Spleen (tissue), 11 donors: ENCODE data around the gene DPYSL4. TPM values are rescaled to one million over a fixed set of nuclear protein-coding genes. Genes with fewer than 3 reads are reported as not detected.

Experiments used
- DNase-seq: peaks from one replicate; pipeline ENCODE4 v3.0.0-alpha.2; 2020
- H3K27ac ChIP-seq, 8 donors: fragments of 200-600 bp; sonication (generic) in 7 of 8; 1 replicate in 4 of 8; 2 replicates in 4 of 8; pipeline versions ENCODE4 v1.5.0 to v1.8.0; 2016 to 2021; ENCODE audit warnings: inconsistent platforms in 4 of 8, mild to moderate bottlenecking in 4 of 8, moderate library complexity in 1 of 8
- H3K27me3 ChIP-seq, 7 donors: fragments of 200-600 bp; sonication (generic) in 6 of 7; replicated peaks in 1 of 7; 1 replicate in 4 of 7; 2 replicates in 3 of 7; pipeline versions ENCODE4 v1.5.0 to v1.8.0; 2016 to 2021; ENCODE audit warnings: inconsistent platforms in 3 of 7, mild to moderate bottlenecking in 1 of 7
- H3K36me3 ChIP-seq, 6 donors: fragments of 200-600 bp; sonication (generic) in 5 of 6; 1 replicate in 4 of 6; 2 replicates in 2 of 6; pipeline versions ENCODE4 v1.5.0 to v1.8.0; 2016 to 2021; ENCODE audit warnings: inconsistent platforms in 2 of 6
- H3K4me1 ChIP-seq, 6 donors: fragments of 200-600 bp; sonication (generic) in 5 of 6; 1 replicate in 3 of 6; 2 replicates in 3 of 6; pipeline versions ENCODE4 v1.5.0 to v1.8.0; 2016 to 2021; ENCODE audit warnings: inconsistent platforms in 3 of 6
- H3K4me3 ChIP-seq, 8 donors: fragments of 200-600 bp; sonication (generic) in 7 of 8; 1 replicate in 4 of 8; 2 replicates in 4 of 8; pipeline versions ENCODE4 v1.5.0 to v1.8.0; 2016 to 2021; ENCODE audit warnings: inconsistent platforms in 4 of 8, mild to moderate bottlenecking in 4 of 8, moderate library complexity in 2 of 8
- H3K9me3 ChIP-seq, 8 donors: fragments of 200-600 bp; sonication (generic) in 7 of 8; 1 replicate in 4 of 8; 2 replicates in 4 of 8; pipeline versions ENCODE4 v1.5.0 to v1.8.0; 2016 to 2021; ENCODE audit warnings: inconsistent platforms in 4 of 8
- CTCF ChIP-seq, 11 experiments: fragments of 200-600 bp in 7 of 11; fragments of 450-650 bp in 4 of 11; sonication (generic) in 4 of 11; IDR thresholded peaks in 8 of 11; conservative IDR thresholded peaks in 3 of 11; 1 replicate in 7 of 11; 2 replicates in 4 of 11; pipeline versions ENCODE4 v1.4.0 to v1.8.0; 2016 to 2021; ENCODE audit warnings: antibody characterized with exemption in 11 of 11, inconsistent platforms in 4 of 11, mild to moderate bottlenecking in 1 of 11
- POLR2A ChIP-seq, 3 donors: fragments of 450-650 bp; IDR thresholded peaks; one replicate each; pipeline ENCODE4 v1.5.1; 2017; ENCODE audit warnings: antibody characterized with exemption in 3 of 3, mild to moderate bottlenecking in 1 of 3
- POLR2AphosphoS5 ChIP-seq, 3 donors: sonication (generic); formaldehyde crosslinking; IDR thresholded peaks; one replicate each; pipeline ENCODE4 v1.5.1; 2017; ENCODE audit warnings: antibody characterized with exemption in 3 of 3
- WGBS, 5 donors: extraction: QIAGEN DNeasy Blood & Tissue Kit in 3 of 5; methylation state at CpG; one replicate each; pipeline versions ENCODE4 v1.1.5 to v1.1.7; 2013 to 2018; 5-methylcytosine and 5-hydroxymethylcytosine counted together
- intact Hi-C: fragments of 100-400 bp; cut with DNase I; formaldehyde crosslinking; loops from one replicate; pipeline ENCODE4 v1.15.0; 2023; ENCODE audit warnings: low total_unique reads
- polyA plus RNA-seq, 3 donors: library from polyadenylated mRNA; stranded (reverse); fragments of 200-250 nt; gene quantifications; one replicate each; pipeline ENCODE4 v1.2.1, GENCODE V29; 2013
- total RNA-seq, 7 donors: library from RNA; depleted of rRNA in 3 of 7; stranded (reverse); fragments of >200 nt in 3 of 7; fragmentation: NEBNext Ultra II Directional in 4 of 7; extraction: Animal tissue kit (Norgen Biotek cat#: 25700) in 4 of 7; gene quantifications; one replicate each; pipeline versions ENCODE4 v1.1.0 to v1.2.1, GENCODE V29; 2016 to 2021
- donor health status: healthy with polysubstance abuse.
- donor health status: DM: no; HTN: no; CAD: no; lungs with moderate emphysema.
- donor health status: DM: no; HTN: no; CAD: no.
- donor health status: Bipolar disorder and iron deficiency.
- donor health status: healthy.
- donor health status: DM: no; HTN: no; CAD: no.
- donor health status: DM: yes; HTN: yes; CAD: no.

Gene DPYSL4
- total and polyA plus RNA-seq, 10 donors: 0.55 to 6.0 (median 1.0) TPM; not detected in 1

DNA sequence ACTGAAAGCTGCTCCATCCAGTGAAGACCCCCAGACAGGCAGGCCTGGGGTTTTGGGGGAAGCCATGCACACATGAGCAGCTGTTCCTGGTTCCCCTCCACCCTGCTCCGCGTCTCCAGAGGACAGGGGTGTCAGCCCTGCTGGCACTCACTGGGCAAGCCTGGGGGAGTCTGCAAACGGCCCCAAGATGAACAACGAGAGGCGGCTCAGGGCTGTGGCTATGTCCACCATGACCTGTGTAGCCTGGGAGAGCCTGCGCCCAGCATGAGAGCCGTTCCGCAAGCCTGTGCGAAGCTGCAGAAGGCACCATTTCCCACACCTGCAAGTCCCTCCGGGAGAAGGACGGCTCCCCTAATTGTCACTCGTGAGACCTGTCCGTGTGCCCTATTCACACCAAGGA is 59.5 kb downstream of the DPYSL4 start:
- no peak overlapping the region for H3K27ac ChIP-seq
- no peak for DNase-seq
- no peaks in the 10 kb centered on the region for H3K27me3 ChIP-seq
- no peaks in the 10 kb centered on the region for H3K9me3 ChIP-seq
- TF ChIP-seq POLR2A (IDR thresholded peaks at IDR 0.05): no peak
- TF ChIP-seq POLR2AphosphoS5 (IDR thresholded peaks at IDR 0.05): no peak
- TF ChIP-seq CTCF (IDR thresholded peaks at IDR 0.05 in 8 of 11, conservative IDR thresholded peaks at IDR 0.05 in 3 of 11): no peak
- 80 to 94% (median 93%) methylated on average over 7 to 13 of the region's 13 CpGs for WGBS, 5 donors
- H3K4me3 ChIP-seq: no peak overlapping the region
- H3K36me3 ChIP-seq: no peaks in the 10 kb centered on the region
- intact Hi-C loops: no loop called here
- peaks cover 0 to 20% (median 8%) of the 10 kb centered on the region in 6 donors for H3K4me1 ChIP-seq

DNA sequence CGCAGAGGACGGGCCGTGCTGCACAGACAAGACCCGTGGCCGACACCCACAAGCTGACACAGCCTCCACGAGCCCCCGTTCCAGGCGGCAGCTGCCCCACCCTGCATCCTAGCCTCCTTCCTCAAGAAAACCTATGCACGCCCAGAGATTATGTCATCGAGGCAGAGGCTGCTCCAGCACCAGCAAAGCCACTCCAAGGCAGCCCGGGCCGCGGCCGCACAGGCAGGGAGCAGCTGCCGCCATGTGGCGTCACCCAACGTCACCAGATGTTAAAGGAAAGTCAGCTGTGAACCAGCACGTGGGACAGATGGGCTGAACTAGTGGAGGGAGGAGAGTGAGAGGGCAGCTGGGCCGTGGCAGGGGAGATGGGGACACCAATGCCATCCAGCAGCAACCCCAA is 61.2 kb downstream of the DPYSL4 start:
- TF ChIP-seq POLR2A (IDR thresholded peaks at IDR 0.05) (no peak), CTCF (IDR thresholded peaks at IDR 0.05 in 8 of 11, conservative IDR thresholded peaks at IDR 0.05 in 3 of 11) (no peak), POLR2AphosphoS5 (IDR thresholded peaks at IDR 0.05) (no peak)
- Histone ChIP-seq H3K4me1 (peaks cover 0 to 20% (median 8%) of the 10 kb centered on the region in 6 donors), H3K36me3 (no peaks in the 10 kb centered on the region), H3K4me3 (no peak overlapping the region), H3K9me3 (no peaks in the 10 kb centered on the region), H3K27ac (no peak overlapping the region), H3K27me3 (no peaks in the 10 kb centered on the region)
- WGBS, 5 donors: 76 to 87% (median 80%) methylated on average over 17 to 19 of the region's 19 CpGs
- DNase-seq: no peak
- intact Hi-C loops: no loop called here

GRCh38 chr10:132248455-132249225 is 61.9 kb downstream of the DPYSL4 start:
- intact Hi-C loops: no loop called here
- peaks cover 0 to 20% (median 8%) of the 10 kb centered on the region in 6 donors for H3K4me1 ChIP-seq
- H3K36me3 ChIP-seq: no peaks in the 10 kb centered on the region
- DNase-seq: peak; percentile 90
- H3K27ac ChIP-seq: no peak overlapping the region
- H3K9me3 ChIP-seq: no peaks in the 10 kb centered on the region
- H3K4me3 ChIP-seq: peak overlapping the region in 4 of 8 donors; percentile 13 to 32 (median 18)
- TF ChIP-seq POLR2AphosphoS5 (IDR thresholded peaks at IDR 0.05) (peak in 2 of 3 donors; percentile 24 to 59), POLR2A (IDR thresholded peaks at IDR 0.05) (no peak), CTCF (IDR thresholded peaks at IDR 0.05 in 8 of 11, conservative IDR thresholded peaks at IDR 0.05 in 3 of 11) (no peak)
- no peaks in the 10 kb centered on the region for H3K27me3 ChIP-seq
- WGBS, 5 donors: 55 to 74% (median 65%) methylated on average over 26 to 38 of the region's 38 CpGs

DNA sequence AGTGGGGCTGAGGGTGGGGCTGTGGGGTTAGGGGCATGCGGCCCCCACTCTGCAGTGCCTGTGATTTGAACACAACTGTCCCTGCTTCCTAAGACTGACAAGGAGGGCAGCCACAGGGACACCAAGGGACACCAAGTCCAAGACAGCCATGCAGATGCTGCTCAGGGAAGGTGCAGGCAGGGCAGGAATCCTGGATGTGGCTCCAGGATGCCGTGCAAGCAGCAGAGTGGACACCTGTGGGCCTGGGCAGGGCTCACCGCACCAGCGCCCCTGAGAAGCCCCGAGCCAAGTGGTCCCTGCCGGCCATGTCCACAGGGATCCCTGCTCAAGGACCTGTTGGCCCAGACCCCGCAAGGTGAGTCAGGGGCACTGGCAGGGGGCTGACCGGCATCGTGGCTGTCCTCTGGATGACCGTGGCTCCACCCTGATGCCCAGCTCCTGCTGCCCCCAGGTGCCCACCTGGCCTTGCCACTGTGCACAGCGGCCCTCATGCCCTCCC is 62.5 kb downstream of the DPYSL4 start:
- intact Hi-C loops: no loop called here
- Histone ChIP-seq H3K9me3 (no peaks in the 10 kb centered on the region), H3K4me1 (peaks cover 0 to 20% (median 8%) of the 10 kb centered on the region in 6 donors), H3K36me3 (no peaks in the 10 kb centered on the region), H3K27me3 (no peaks in the 10 kb centered on the region), H3K4me3 (no peak overlapping the region), H3K27ac (no peak overlapping the region)
- no peak for DNase-seq
- WGBS, 5 donors: 71 to 93% (median 92%) methylated on average over 1 to 11 of the region's 11 CpGs
- TF ChIP-seq POLR2A (IDR thresholded peaks at IDR 0.05) (no peak), CTCF (IDR thresholded peaks at IDR 0.05 in 8 of 11, conservative IDR thresholded peaks at IDR 0.05 in 3 of 11) (no peak), POLR2AphosphoS5 (IDR thresholded peaks at IDR 0.05) (no peak)
